ENCODE measurements around the gene SLC8B1.

SLC8B1 gene

GRCh38 chr12:113260636-113261300, 74.1 kb downstream of the SLC8B1 start:
- H4K91ac ChIP-seq (ENCODE audit: low read depth, low read length), result no peak overlapping the region
- H3K4me2 ChIP-seq (ENCODE audit: low read length), result no peak overlapping the region
- no peak overlapping the region for H3K4ac ChIP-seq (ENCODE audit: low read depth, low read length)
- DNase-seq, result peak in 1 of 2 donors; percentile 56
- no CpG with 5 or more reads among the region's 12 CpGs for WGBS (ENCODE audit: extremely low coverage, insufficient coverage, insufficient read length)
- H2AFZ ChIP-seq (ENCODE audit: insufficient read depth, low read length, poor library complexity), result no peak overlapping the region
- H3K9me3 ChIP-seq (ENCODE audit: insufficient read depth, low read depth, low read length), result no peaks in the 10 kb centered on the region
- no peak overlapping the region for H4K12ac ChIP-seq (ENCODE audit: low read depth, low read length)
- no peak overlapping the region for H3K4me3 ChIP-seq (ENCODE audit: low read depth, low read length)
- H3K36me3 ChIP-seq (ENCODE audit: control insufficient read depth in 1 of 2, insufficient read depth in 2 of 2, low read length in 2 of 2), result peaks cover 0 to 2% of the 10 kb centered on the region in 2 experiments
- no peak overlapping the region for H3K14ac ChIP-seq (ENCODE audit: low read length)
- no peak overlapping the region for H3K9ac ChIP-seq (ENCODE audit: low read length)
- no peaks in the 10 kb centered on the region for H3K79me1 ChIP-seq (ENCODE audit: low read length)
- H3K79me2 ChIP-seq (ENCODE audit: control insufficient read depth, insufficient read depth, low read length, poor library complexity), result no peaks in the 10 kb centered on the region
- H3K27ac ChIP-seq (ENCODE audit: low read depth, low read length), result no peak overlapping the region
- no peak overlapping the region for H2BK5ac ChIP-seq (ENCODE audit: low read depth, low read length, poor library complexity)
- no peak overlapping the region for H2AK5ac ChIP-seq (ENCODE audit: low read length)
- H3K23ac ChIP-seq (ENCODE audit: low read length), result no peak overlapping the region
- H4K8ac ChIP-seq (ENCODE audit: low read depth, low read length), result no peak overlapping the region
- no peak overlapping the region for H3K18ac ChIP-seq (ENCODE audit: low read length)
- H3K4me1 ChIP-seq (ENCODE audit: control insufficient read depth in 1 of 2, insufficient read depth in 2 of 2, low read length in 2 of 2), result peaks cover 0 to 6% of the 10 kb centered on the region in 2 experiments
- H3K27me3 ChIP-seq (ENCODE audit: insufficient read depth, low read length), result no peaks in the 10 kb centered on the region
- no peak overlapping the region for H2BK12ac ChIP-seq (ENCODE audit: low read length)
- no peak overlapping the region for H2BK120ac ChIP-seq (ENCODE audit: insufficient read depth, low read length, poor library complexity)

GRCh38 chr12:113260127-113260526, 74.8 kb downstream of the SLC8B1 start:
- no peak for DNase-seq
- no peak overlapping the region for H3K4ac ChIP-seq (ENCODE audit: low read depth, low read length)
- no peak overlapping the region for H4K91ac ChIP-seq (ENCODE audit: low read depth, low read length)
- H2BK120ac ChIP-seq (ENCODE audit: insufficient read depth, low read length, poor library complexity), result no peak overlapping the region
- H2AFZ ChIP-seq (ENCODE audit: insufficient read depth, low read length, poor library complexity), result no peak overlapping the region
- no peak overlapping the region for H3K4me2 ChIP-seq (ENCODE audit: low read length)
- H3K14ac ChIP-seq (ENCODE audit: low read length), result no peak overlapping the region
- H2BK5ac ChIP-seq (ENCODE audit: low read depth, low read length, poor library complexity), result no peak overlapping the region
- H2BK12ac ChIP-seq (ENCODE audit: low read length), result no peak overlapping the region
- H3K18ac ChIP-seq (ENCODE audit: low read length), result no peak overlapping the region
- H4K8ac ChIP-seq (ENCODE audit: low read depth, low read length), result no peak overlapping the region
- no peak overlapping the region for H3K27ac ChIP-seq (ENCODE audit: low read depth, low read length)
- no peaks in the 10 kb centered on the region for H3K27me3 ChIP-seq (ENCODE audit: insufficient read depth, low read length)
- H3K4me1 ChIP-seq (ENCODE audit: control insufficient read depth in 1 of 2, insufficient read depth in 2 of 2, low read length in 2 of 2), result peaks cover 0 to 6% of the 10 kb centered on the region in 2 experiments
- H3K4me3 ChIP-seq (ENCODE audit: low read depth, low read length), result no peak overlapping the region
- no peaks in the 10 kb centered on the region for H3K9me3 ChIP-seq (ENCODE audit: insufficient read depth, low read depth, low read length)
- H3K36me3 ChIP-seq (ENCODE audit: control insufficient read depth in 1 of 2, insufficient read depth in 2 of 2, low read length in 2 of 2), result peaks cover 0 to 2% of the 10 kb centered on the region in 2 experiments
- H3K79me1 ChIP-seq (ENCODE audit: low read length), result no peaks in the 10 kb centered on the region
- H3K23ac ChIP-seq (ENCODE audit: low read length), result no peak overlapping the region
- no peak overlapping the region for H2AK5ac ChIP-seq (ENCODE audit: low read length)
- no peaks in the 10 kb centered on the region for H3K79me2 ChIP-seq (ENCODE audit: control insufficient read depth, insufficient read depth, low read length, poor library complexity)
- no peak overlapping the region for H4K12ac ChIP-seq (ENCODE audit: low read depth, low read length)
- no CpG with 5 or more reads among the region's 5 CpGs for WGBS (ENCODE audit: extremely low coverage, insufficient coverage, insufficient read length)
- H3K9ac ChIP-seq (ENCODE audit: low read length), result no peak overlapping the region

GRCh38 chr12:113257564-113257963, 77.3 kb downstream of the SLC8B1 start:
- no peak overlapping the region for H4K91ac ChIP-seq (ENCODE audit: low read depth, low read length)
- H3K79me1 ChIP-seq (ENCODE audit: low read length), result peaks cover under 1% of the 10 kb centered on the region
- no peak overlapping the region for H2BK12ac ChIP-seq (ENCODE audit: low read length)
- H3K27me3 ChIP-seq (ENCODE audit: insufficient read depth, low read length), result no peaks in the 10 kb centered on the region
- no peak overlapping the region for H3K9ac ChIP-seq (ENCODE audit: low read length)
- no peak overlapping the region for H3K18ac ChIP-seq (ENCODE audit: low read length)
- H3K4ac ChIP-seq (ENCODE audit: low read depth, low read length), result no peak overlapping the region
- DNase-seq, result no peak
- peaks cover 0 to 2% of the 10 kb centered on the region in 2 experiments for H3K36me3 ChIP-seq (ENCODE audit: control insufficient read depth in 1 of 2, insufficient read depth in 2 of 2, low read length in 2 of 2)
- H2AFZ ChIP-seq (ENCODE audit: insufficient read depth, low read length, poor library complexity), result no peak overlapping the region
- no peak overlapping the region for H3K27ac ChIP-seq (ENCODE audit: low read depth, low read length)
- no peaks in the 10 kb centered on the region for H3K9me3 ChIP-seq (ENCODE audit: insufficient read depth, low read depth, low read length)
- H2BK5ac ChIP-seq (ENCODE audit: low read depth, low read length, poor library complexity), result no peak overlapping the region
- no peak overlapping the region for H3K14ac ChIP-seq (ENCODE audit: low read length)
- no peak overlapping the region for H4K8ac ChIP-seq (ENCODE audit: low read depth, low read length)
- H3K4me1 ChIP-seq (ENCODE audit: control insufficient read depth in 1 of 2, insufficient read depth in 2 of 2, low read length in 2 of 2), result peaks cover 0 to 7% of the 10 kb centered on the region in 2 experiments
- no peak overlapping the region for H3K23ac ChIP-seq (ENCODE audit: low read length)
- no peak overlapping the region for H2BK120ac ChIP-seq (ENCODE audit: insufficient read depth, low read length, poor library complexity)
- no peak overlapping the region for H3K4me2 ChIP-seq (ENCODE audit: low read length)
- no peak overlapping the region for H3K4me3 ChIP-seq (ENCODE audit: low read depth, low read length)
- no peaks in the 10 kb centered on the region for H3K79me2 ChIP-seq (ENCODE audit: control insufficient read depth, insufficient read depth, low read length, poor library complexity)
- no peak overlapping the region for H2AK5ac ChIP-seq (ENCODE audit: low read length)
- no peak overlapping the region for H4K12ac ChIP-seq (ENCODE audit: low read depth, low read length)

GRCh38 chr12:113254298-113254697, 80.6 kb downstream of the SLC8B1 start:
- Histone ChIP-seq H2AFZ (ENCODE audit: insufficient read depth, low read length, poor library complexity) (no peak overlapping the region), H3K9ac (ENCODE audit: low read length) (no peak overlapping the region), H2BK5ac (ENCODE audit: low read depth, low read length, poor library complexity) (no peak overlapping the region), H2BK12ac (ENCODE audit: low read length) (no peak overlapping the region), H3K27ac (ENCODE audit: low read depth, low read length) (no peak overlapping the region), H3K18ac (ENCODE audit: low read length) (no peak overlapping the region), H3K14ac (ENCODE audit: low read length) (no peak overlapping the region), H2BK120ac (ENCODE audit: insufficient read depth, low read length, poor library complexity) (no peak overlapping the region), H3K79me1 (ENCODE audit: low read length) (peaks cover 12% of the 10 kb centered on the region), H3K4ac (ENCODE audit: low read depth, low read length) (no peak overlapping the region), H4K8ac (ENCODE audit: low read depth, low read length) (no peak overlapping the region), H3K27me3 (ENCODE audit: insufficient read depth, low read length) (no peaks in the 10 kb centered on the region), H3K4me1 (ENCODE audit: control insufficient read depth in 1 of 2, insufficient read depth in 2 of 2, low read length in 2 of 2) (peaks cover 12 to 14% of the 10 kb centered on the region in 2 experiments), H3K79me2 (ENCODE audit: control insufficient read depth, insufficient read depth, low read length, poor library complexity) (peaks cover 4% of the 10 kb centered on the region), H3K9me3 (ENCODE audit: insufficient read depth, low read depth, low read length) (no peaks in the 10 kb centered on the region), H4K91ac (ENCODE audit: low read depth, low read length) (no peak overlapping the region), H3K4me3 (ENCODE audit: low read depth, low read length) (no peak overlapping the region), H4K12ac (ENCODE audit: low read depth, low read length) (no peak overlapping the region), H3K36me3 (ENCODE audit: control insufficient read depth in 1 of 2, insufficient read depth in 2 of 2, low read length in 2 of 2) (peaks cover 1 to 10% of the 10 kb centered on the region in 2 experiments), H3K4me2 (ENCODE audit: low read length) (no peak overlapping the region), H2AK5ac (ENCODE audit: low read length) (no peak overlapping the region), H3K23ac (ENCODE audit: low read length) (no peak overlapping the region)
- WGBS (ENCODE audit: extremely low coverage, insufficient coverage, insufficient read length), result no CpG with 5 or more reads among the region's 4 CpGs
- DNase-seq, result no peak

Data from trophoblast cell (in vitro differentiated cells and primary cell).